GM23338 (cell line): ENCODE results near the gene ASB2. TPM values are rescaled to one million over a fixed set of nuclear protein-coding genes. Genes with fewer than 3 reads are reported as not detected.

Experiments
- ATAC-seq: fragments of 200-7000 bp; cut with Tn5 transposase; 3 replicates; pipeline ENCODE4 v1.9.1; 2020
- DNase-seq: peaks from one replicate; pipeline ENCODE4 v3.0.0-alpha.2; 2015; ENCODE audit warnings: low spot score
- H2AFZ ChIP-seq: fragments of 200-600 bp; sonication (generic); 2 replicates; pipeline ENCODE4 v1.8.0; 2016; ENCODE audit warnings: antibody characterized with exemption, mild to moderate bottlenecking, moderate library complexity
- H3F3A ChIP-seq: fragments of 200-600 bp; sonication (generic); replicated peaks from 2 replicates; pipeline ENCODE4 v1.8.0; 2017; ENCODE audit warnings: antibody characterized with exemption, mixed run types, low read depth
- H3K27ac ChIP-seq: fragments of 200-600 bp; sonication (generic); 2 replicates; pipeline ENCODE4 v1.6.1; 2016; ENCODE audit warnings: low read depth
- H3K27me3 ChIP-seq: fragments of 200-600 bp; sonication (generic); 2 replicates; pipeline ENCODE4 v1.8.0; 2016; ENCODE audit warnings: mild to moderate bottlenecking, mixed run types, moderate library complexity; ENCODE audit not compliant: insufficient read depth
- H3K36me3 ChIP-seq: fragments of 200-600 bp; sonication (generic); 2 replicates; pipeline ENCODE4 v1.8.0; 2016; ENCODE audit warnings: mild to moderate bottlenecking; ENCODE audit not compliant: insufficient read depth
- H3K4me1 ChIP-seq: fragments of 200-600 bp; sonication (generic); 2 replicates; pipeline ENCODE4 v1.8.0; 2016; ENCODE audit warnings: mild to moderate bottlenecking, moderate library complexity; ENCODE audit not compliant: insufficient read depth
- H3K4me2 ChIP-seq: fragments of 200-600 bp; sonication (generic); 2 replicates; pipeline ENCODE4 v1.7.1; 2017; ENCODE audit warnings: mixed run types
- H3K4me3 ChIP-seq: fragments of 200-600 bp; sonication (generic); 2 replicates; pipeline ENCODE4 v1.6.1; 2016; ENCODE audit warnings: mixed run types
- H3K79me2 ChIP-seq: fragments of 200-600 bp; sonication (generic); replicated peaks from 2 replicates; pipeline ENCODE4 v1.8.0; 2017; ENCODE audit warnings: mild to moderate bottlenecking; ENCODE audit not compliant: insufficient read depth
- H3K9me2 ChIP-seq: fragments of 200-600 bp; sonication (generic); 2 replicates; pipeline ENCODE4 v1.8.0; 2017; ENCODE audit not compliant: insufficient read depth
- H4K20me1 ChIP-seq: fragments of 200-600 bp; sonication (generic); replicated peaks from 2 replicates; pipeline ENCODE4 v1.8.0; 2017; ENCODE audit warnings: mild to moderate bottlenecking; ENCODE audit not compliant: insufficient read depth
- H3K27ac Mint-ChIP-seq: 2 replicates; pipeline ENCODE4 v1.8.0; 2020; ENCODE audit warnings: inconsistent platforms, mild to moderate bottlenecking, moderate library complexity, mixed read lengths
- H3K27me3 Mint-ChIP-seq: 3 replicates; pipeline ENCODE4 v1.8.0; 2022; ENCODE audit warnings: low read depth, mild to moderate bottlenecking, moderate library complexity, mixed read lengths, inconsistent platforms; ENCODE audit not compliant: insufficient read depth, poor library complexity
- H3K36me3 Mint-ChIP-seq: 3 replicates; pipeline ENCODE4 v1.8.0; 2021; ENCODE audit warnings: low read depth, mild to moderate bottlenecking, inconsistent platforms, moderate library complexity, mixed read lengths
- H3K4me1 Mint-ChIP-seq: 3 replicates; pipeline ENCODE4 v1.8.0; 2020; ENCODE audit warnings: mild to moderate bottlenecking, inconsistent platforms, mixed read lengths
- H3K4me3 Mint-ChIP-seq: 3 replicates; pipeline ENCODE4 v1.8.0; 2021; ENCODE audit warnings: moderate library complexity, mild to moderate bottlenecking, inconsistent platforms, mixed read lengths
- H3K9me3 Mint-ChIP-seq: 3 replicates; pipeline ENCODE4 v1.8.0; 2020; ENCODE audit warnings: moderate library complexity, mild to moderate bottlenecking, inconsistent platforms, mixed read lengths
- EZH2 ChIP-seq: fragments of 200-600 bp; sonication (generic); IDR thresholded peaks from one replicate; pipeline ENCODE4 v1.8.0; 2017; ENCODE audit warnings: antibody characterized with exemption, mild to moderate bottlenecking, low read depth; ENCODE audit not compliant: unreplicated experiment
- EZH2phosphoT487 ChIP-seq: fragments of 200-600 bp; sonication (generic); IDR thresholded peaks from one replicate; pipeline ENCODE4 v1.8.1; 2018; ENCODE audit warnings: antibody characterized with exemption; ENCODE audit not compliant: unreplicated experiment
- JUNB ChIP-seq: IDR thresholded peaks from one replicate; pipeline ENCODE4 v1.6.1; 2016; ENCODE audit warnings: antibody characterized with exemption; ENCODE audit not compliant: unreplicated experiment
- STAT1 ChIP-seq: IDR thresholded peaks from one replicate; pipeline ENCODE4 v1.6.1; 2016; ENCODE audit warnings: antibody characterized with exemption; ENCODE audit not compliant: unreplicated experiment
- ZNF114 ChIP-seq: fragments of 250-450 bp; sonication (Bioruptor Pico); IDR thresholded peaks from 2 replicates; pipeline ENCODE4 v1.5.0; 2020; ENCODE audit warnings: mild to moderate bottlenecking, moderate library complexity
- ZNF331 ChIP-seq: fragments of 250-450 bp; sonication (Bioruptor Pico); IDR thresholded peaks from 2 replicates; pipeline ENCODE4 v1.5.0; 2020; ENCODE audit warnings: low read depth, mild to moderate bottlenecking, moderate library complexity
- polyA plus RNA-seq: library from polyadenylated mRNA; unstranded; fragments of >200 nt; fragmentation: Nextera tagmentation; extraction: Ambion mirVana; gene quantifications from 2 replicates; pipeline ENCODE4 v1.2.1, GENCODE V29; 2016
- total RNA-seq: library from RNA; depleted of rRNA; stranded (reverse); fragments of >200 nt; shearing (Covaris generic); gene quantifications from 2 replicates; pipeline ENCODE4 v1.2.3, GENCODE V29; 2014
- TF ChIP-seq, protein P1 (sequence below): IDR thresholded peaks from one replicate; pipeline ENCODE4 v1.6.1; 2018; ENCODE audit warnings: antibody characterized with exemption; ENCODE audit not compliant: unreplicated experiment
- TF ChIP-seq, protein P2 (sequence below): IDR thresholded peaks from 2 replicates; pipeline ENCODE4 v1.6.1; 2016; ENCODE audit warnings: antibody characterized with exemption
- TF ChIP-seq, protein P3 (sequence below), 2 experiments: fragments of 200-600 bp in 1 of 2; sonication (generic) in 1 of 2; conservative IDR thresholded peaks; 2 replicates each; pipeline versions ENCODE4 v1.5.1 to v1.6.1; 2016 to 2017; ENCODE audit warnings: antibody characterized with exemption in 2 of 2, low read depth in 2 of 2, mild to moderate bottlenecking in 2 of 2, moderate library complexity in 1 of 2

ASB2 gene
- total and polyA plus RNA-seq, 2 experiments from 2014 or later = 1.2 to 1.7 TPM

DNA sequence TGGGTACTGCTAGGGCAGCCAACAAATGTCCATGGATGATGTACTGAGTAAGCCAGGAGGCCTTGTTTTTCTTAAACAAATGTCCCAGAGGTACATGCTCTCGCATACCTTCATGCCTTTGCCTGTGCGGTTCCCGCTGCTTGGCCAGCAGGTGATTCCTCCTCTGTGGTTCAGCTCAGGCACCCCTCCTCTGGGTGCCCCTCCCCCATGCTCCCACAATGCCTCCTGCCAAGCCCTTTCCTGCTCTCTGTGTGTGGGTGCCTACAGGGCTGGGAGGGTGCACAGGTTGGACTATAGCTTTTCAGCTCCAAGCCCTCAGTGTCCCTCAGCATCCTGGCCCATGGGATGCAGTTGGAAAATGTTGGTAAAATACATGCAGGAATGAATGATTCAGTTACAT lies 23.5 kb downstream of the ASB2 start:
- no peak overlapping the region for H3K4me2 ChIP-seq
- H3K27me3 Mint-ChIP-seq = peaks cover 7% of the 10 kb centered on the region
- H3K79me2 ChIP-seq = no peaks in the 10 kb centered on the region
- H3K4me1 ChIP-seq = no peaks in the 10 kb centered on the region
- H3K27ac Mint-ChIP-seq = no peak overlapping the region
- H3K27me3 ChIP-seq = no peaks in the 10 kb centered on the region
- no peaks in the 10 kb centered on the region for H4K20me1 ChIP-seq
- DNase-seq (peak; percentile 19), ATAC-seq (peak; percentile 23)
- no peaks in the 10 kb centered on the region for H3F3A ChIP-seq
- H2AFZ ChIP-seq = no peak overlapping the region
- no peaks in the 10 kb centered on the region for H3K36me3 ChIP-seq
- no peaks in the 10 kb centered on the region for H3K36me3 Mint-ChIP-seq
- no peaks in the 10 kb centered on the region for H3K9me2 ChIP-seq
- H3K4me1 Mint-ChIP-seq = peaks cover 21% of the 10 kb centered on the region
- H3K4me3 ChIP-seq = no peak overlapping the region
- TF ChIP-seq ZNF331 (CRISPR knock-in tag) = no peak
- TF ChIP-seq, protein P1, sequence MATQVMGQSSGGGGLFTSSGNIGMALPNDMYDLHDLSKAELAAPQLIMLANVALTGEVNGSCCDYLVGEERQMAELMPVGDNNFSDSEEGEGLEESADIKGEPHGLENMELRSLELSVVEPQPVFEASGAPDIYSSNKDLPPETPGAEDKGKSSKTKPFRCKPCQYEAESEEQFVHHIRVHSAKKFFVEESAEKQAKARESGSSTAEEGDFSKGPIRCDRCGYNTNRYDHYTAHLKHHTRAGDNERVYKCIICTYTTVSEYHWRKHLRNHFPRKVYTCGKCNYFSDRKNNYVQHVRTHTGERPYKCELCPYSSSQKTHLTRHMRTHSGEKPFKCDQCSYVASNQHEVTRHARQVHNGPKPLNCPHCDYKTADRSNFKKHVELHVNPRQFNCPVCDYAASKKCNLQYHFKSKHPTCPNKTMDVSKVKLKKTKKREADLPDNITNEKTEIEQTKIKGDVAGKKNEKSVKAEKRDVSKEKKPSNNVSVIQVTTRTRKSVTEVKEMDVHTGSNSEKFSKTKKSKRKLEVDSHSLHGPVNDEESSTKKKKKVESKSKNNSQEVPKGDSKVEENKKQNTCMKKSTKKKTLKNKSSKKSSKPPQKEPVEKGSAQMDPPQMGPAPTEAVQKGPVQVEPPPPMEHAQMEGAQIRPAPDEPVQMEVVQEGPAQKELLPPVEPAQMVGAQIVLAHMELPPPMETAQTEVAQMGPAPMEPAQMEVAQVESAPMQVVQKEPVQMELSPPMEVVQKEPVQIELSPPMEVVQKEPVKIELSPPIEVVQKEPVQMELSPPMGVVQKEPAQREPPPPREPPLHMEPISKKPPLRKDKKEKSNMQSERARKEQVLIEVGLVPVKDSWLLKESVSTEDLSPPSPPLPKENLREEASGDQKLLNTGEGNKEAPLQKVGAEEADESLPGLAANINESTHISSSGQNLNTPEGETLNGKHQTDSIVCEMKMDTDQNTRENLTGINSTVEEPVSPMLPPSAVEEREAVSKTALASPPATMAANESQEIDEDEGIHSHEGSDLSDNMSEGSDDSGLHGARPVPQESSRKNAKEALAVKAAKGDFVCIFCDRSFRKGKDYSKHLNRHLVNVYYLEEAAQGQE = no peak
- no peak for TF ChIP-seq ZNF114 (CRISPR knock-in tag)
- TF ChIP-seq JUNB = no peak
- TF ChIP-seq EZH2 = no peak
- no peak for TF ChIP-seq EZH2phosphoT487
- TF ChIP-seq, protein P2, sequence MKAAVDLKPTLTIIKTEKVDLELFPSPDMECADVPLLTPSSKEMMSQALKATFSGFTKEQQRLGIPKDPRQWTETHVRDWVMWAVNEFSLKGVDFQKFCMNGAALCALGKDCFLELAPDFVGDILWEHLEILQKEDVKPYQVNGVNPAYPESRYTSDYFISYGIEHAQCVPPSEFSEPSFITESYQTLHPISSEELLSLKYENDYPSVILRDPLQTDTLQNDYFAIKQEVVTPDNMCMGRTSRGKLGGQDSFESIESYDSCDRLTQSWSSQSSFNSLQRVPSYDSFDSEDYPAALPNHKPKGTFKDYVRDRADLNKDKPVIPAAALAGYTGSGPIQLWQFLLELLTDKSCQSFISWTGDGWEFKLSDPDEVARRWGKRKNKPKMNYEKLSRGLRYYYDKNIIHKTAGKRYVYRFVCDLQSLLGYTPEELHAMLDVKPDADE = no peak
- no peak for TF ChIP-seq STAT1
- TF ChIP-seq, protein P3, sequence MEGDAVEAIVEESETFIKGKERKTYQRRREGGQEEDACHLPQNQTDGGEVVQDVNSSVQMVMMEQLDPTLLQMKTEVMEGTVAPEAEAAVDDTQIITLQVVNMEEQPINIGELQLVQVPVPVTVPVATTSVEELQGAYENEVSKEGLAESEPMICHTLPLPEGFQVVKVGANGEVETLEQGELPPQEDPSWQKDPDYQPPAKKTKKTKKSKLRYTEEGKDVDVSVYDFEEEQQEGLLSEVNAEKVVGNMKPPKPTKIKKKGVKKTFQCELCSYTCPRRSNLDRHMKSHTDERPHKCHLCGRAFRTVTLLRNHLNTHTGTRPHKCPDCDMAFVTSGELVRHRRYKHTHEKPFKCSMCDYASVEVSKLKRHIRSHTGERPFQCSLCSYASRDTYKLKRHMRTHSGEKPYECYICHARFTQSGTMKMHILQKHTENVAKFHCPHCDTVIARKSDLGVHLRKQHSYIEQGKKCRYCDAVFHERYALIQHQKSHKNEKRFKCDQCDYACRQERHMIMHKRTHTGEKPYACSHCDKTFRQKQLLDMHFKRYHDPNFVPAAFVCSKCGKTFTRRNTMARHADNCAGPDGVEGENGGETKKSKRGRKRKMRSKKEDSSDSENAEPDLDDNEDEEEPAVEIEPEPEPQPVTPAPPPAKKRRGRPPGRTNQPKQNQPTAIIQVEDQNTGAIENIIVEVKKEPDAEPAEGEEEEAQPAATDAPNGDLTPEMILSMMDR (conservative IDR thresholded peaks at IDR 0.05; ENCODE audit: low read depth in 2 of 2) = no peak
- no peaks in the 10 kb centered on the region for H3K9me3 Mint-ChIP-seq
- H3K27ac ChIP-seq = no peak overlapping the region
- H3K4me3 Mint-ChIP-seq = no peak overlapping the region
